Measurements from ENCODE around the gene LCN6.

- TF ChIP-seq, protein P1, sequence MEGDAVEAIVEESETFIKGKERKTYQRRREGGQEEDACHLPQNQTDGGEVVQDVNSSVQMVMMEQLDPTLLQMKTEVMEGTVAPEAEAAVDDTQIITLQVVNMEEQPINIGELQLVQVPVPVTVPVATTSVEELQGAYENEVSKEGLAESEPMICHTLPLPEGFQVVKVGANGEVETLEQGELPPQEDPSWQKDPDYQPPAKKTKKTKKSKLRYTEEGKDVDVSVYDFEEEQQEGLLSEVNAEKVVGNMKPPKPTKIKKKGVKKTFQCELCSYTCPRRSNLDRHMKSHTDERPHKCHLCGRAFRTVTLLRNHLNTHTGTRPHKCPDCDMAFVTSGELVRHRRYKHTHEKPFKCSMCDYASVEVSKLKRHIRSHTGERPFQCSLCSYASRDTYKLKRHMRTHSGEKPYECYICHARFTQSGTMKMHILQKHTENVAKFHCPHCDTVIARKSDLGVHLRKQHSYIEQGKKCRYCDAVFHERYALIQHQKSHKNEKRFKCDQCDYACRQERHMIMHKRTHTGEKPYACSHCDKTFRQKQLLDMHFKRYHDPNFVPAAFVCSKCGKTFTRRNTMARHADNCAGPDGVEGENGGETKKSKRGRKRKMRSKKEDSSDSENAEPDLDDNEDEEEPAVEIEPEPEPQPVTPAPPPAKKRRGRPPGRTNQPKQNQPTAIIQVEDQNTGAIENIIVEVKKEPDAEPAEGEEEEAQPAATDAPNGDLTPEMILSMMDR (IDR thresholded peaks at IDR 0.05): no peak
- no peak for TF ChIP-seq EZH2phosphoT487 (IDR thresholded peaks at IDR 0.05)
These were observed 7.8 kb upstream of the LCN6 start for GRCh38 chr9:136756134-136756438.
